Esophagus muscularis mucosa (tissue), 4 donors: ENCODE measurements around the gene RUVBL2. TPM values are rescaled to one million over a fixed set of nuclear protein-coding genes. Genes with fewer than 3 reads are reported as not detected.

ENCODE experiments used
- DNase-seq: peaks from one replicate; pipeline ENCODE4 v3.0.0-alpha.2; 2017; ENCODE audit errors: extremely low spot score
- H3K27ac ChIP-seq, 4 donors: fragments of 200-600 bp; sonication (generic); replicated peaks in 1 of 4; 1 replicate in 3 of 4; 2 replicates in 1 of 4; pipeline ENCODE4 v1.5.1; 2016 to 2019; ENCODE audit warnings: mild to moderate bottlenecking in 1 of 4
- H3K27me3 ChIP-seq, 4 donors: fragments of 200-600 bp; sonication (generic); one replicate each; pipeline versions ENCODE4 v1.5.1 to v1.6.0; 2016 to 2019
- H3K36me3 ChIP-seq, 4 donors: fragments of 200-600 bp; sonication (generic); one replicate each; pipeline ENCODE4 v1.5.1; 2016 to 2019
- H3K4me1 ChIP-seq, 4 donors: fragments of 200-600 bp; sonication (generic); one replicate each; pipeline ENCODE4 v1.5.1; 2016 to 2019
- H3K4me3 ChIP-seq, 4 donors: fragments of 200-600 bp; sonication (generic); 1 replicate in 2 of 4; 2 replicates in 2 of 4; pipeline ENCODE4 v1.5.1; 2016 to 2019; ENCODE audit warnings: mild to moderate bottlenecking in 4 of 4, moderate library complexity in 1 of 4
- H3K9me3 ChIP-seq, 4 donors: fragments of 200-600 bp; sonication (generic); 1 replicate in 3 of 4; 2 replicates in 1 of 4; pipeline ENCODE4 v1.5.1; 2016 to 2019
- EP300 ChIP-seq: sonication (generic); formaldehyde crosslinking; IDR thresholded peaks from one replicate; pipeline ENCODE4 v1.6.1; 2017; ENCODE audit warnings: antibody characterized with exemption
- POLR2A ChIP-seq: fragments of 450-650 bp; IDR thresholded peaks from one replicate; pipeline ENCODE4 v1.6.1; 2017; ENCODE audit warnings: antibody characterized with exemption, moderate library complexity, mild to moderate bottlenecking, low read depth
- POLR2AphosphoS5 ChIP-seq, 2 donors: sonication (generic); formaldehyde crosslinking; IDR thresholded peaks; one replicate each; pipeline ENCODE4 v1.6.1; 2017; ENCODE audit warnings: antibody characterized with exemption in 2 of 2
- WGBS: methylation state at CpG from one replicate; pipeline ENCODE4 v1.1.5; 2018; 5-methylcytosine and 5-hydroxymethylcytosine counted together
- intact Hi-C: fragments of 100-400 bp; cut with DNase I; formaldehyde crosslinking; loops from one replicate; pipeline ENCODE4 v1.15.1; 2023
- total RNA-seq, 4 donors: library from RNA; depleted of rRNA; stranded (reverse); fragments of >200 nt; gene quantifications; one replicate each; pipeline versions ENCODE4 v1.1.0 to v1.2.1, GENCODE V29; 2016
- TF ChIP-seq, protein P1 (sequence below), 3 experiments: fragments of 200-600 bp in 2 of 3; fragments of 450-650 bp in 1 of 3; sonication (generic) in 2 of 3; IDR thresholded peaks; one replicate each; pipeline ENCODE4 v1.5.1; 2017 to 2019; ENCODE audit warnings: antibody characterized with exemption in 3 of 3, mild to moderate bottlenecking in 2 of 3, moderate library complexity in 1 of 3

Gene RUVBL2
- total RNA-seq = 100 to 1,000 TPM in 2 of 4 donors, 10 to 100 TPM in 2; 72.7 to 113 (median 97.6) TPM

DNA sequence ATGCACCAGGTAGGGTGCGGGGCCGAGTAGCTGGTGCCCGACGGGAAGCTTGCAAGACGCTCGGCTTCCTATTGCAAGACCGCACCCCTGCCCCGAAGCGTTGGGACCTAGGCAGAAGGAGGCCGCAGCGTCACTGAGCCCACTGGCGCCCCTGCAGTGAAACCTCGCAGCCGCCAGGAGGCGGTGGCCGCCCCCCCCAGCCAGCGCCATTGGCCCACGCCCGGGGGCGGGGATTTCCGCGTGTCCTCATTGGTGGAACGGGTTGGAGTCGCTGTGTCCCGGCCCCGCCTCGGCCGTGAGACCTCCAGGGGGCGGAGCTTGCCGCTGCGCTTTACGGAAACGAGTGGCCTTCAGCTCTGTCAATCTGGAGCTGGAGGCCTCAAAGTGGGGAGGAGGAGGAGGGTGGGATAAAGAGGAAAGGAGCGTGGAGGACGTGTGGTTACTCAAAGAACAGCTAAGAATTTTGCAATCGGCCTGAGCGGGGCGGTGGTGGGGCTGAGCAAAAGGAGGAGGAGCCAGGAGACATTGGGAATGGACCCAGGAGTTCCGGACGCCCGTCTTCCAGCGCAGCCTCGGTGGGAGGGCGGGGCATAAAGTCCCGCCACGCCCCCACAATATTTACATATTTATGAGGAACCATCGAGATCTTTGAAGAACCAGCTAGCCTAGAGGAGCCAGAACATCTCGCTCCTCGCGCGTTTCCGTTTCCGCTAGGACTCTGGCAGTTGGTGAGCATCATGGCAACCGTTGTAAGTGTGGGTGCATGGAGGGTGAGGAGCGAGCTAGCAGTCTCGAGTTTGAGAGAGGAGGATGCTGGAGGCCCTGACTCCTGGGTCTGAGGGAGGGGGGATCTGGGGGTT, at the start of gene RUVBL2, which contains the start of gene GYS1:
TSS of gene RUVBL2 (plus strand) at position 713 of the 860 bp plus-strand sequence. CDS start at position 738, 25 bp downstream.
TSS of gene GYS1 (minus strand) at position 135 of the 860 bp plus-strand sequence. CDS start 197 bp downstream, outside the sequence.
- Histone ChIP-seq H3K9me3 (no peaks in the 10 kb centered on the region), H3K4me1 (peaks cover 36 to 54% (median 48%) of the 10 kb centered on the region in 4 donors), H3K27ac (peak within 1 kb of the TSS; percentile 93 to 96 (median 94)), H3K27me3 (no peaks in the 10 kb centered on the region), H3K4me3 (peak within 1 kb of the TSS; percentile 65 to 82 (median 78)), H3K36me3 (peaks cover 8 to 23% (median 13%) of the 10 kb centered on the region in 4 donors)
- DNase-seq = peak; percentile 100
- WGBS = under 1% methylated on average over 32 of the region's 56 CpGs
- TF ChIP-seq EP300 (no peak), POLR2A (peak; percentile 95), POLR2AphosphoS5 (IDR thresholded peaks at IDR 0.05) (peak; percentile 99)
- TF ChIP-seq, protein P1, sequence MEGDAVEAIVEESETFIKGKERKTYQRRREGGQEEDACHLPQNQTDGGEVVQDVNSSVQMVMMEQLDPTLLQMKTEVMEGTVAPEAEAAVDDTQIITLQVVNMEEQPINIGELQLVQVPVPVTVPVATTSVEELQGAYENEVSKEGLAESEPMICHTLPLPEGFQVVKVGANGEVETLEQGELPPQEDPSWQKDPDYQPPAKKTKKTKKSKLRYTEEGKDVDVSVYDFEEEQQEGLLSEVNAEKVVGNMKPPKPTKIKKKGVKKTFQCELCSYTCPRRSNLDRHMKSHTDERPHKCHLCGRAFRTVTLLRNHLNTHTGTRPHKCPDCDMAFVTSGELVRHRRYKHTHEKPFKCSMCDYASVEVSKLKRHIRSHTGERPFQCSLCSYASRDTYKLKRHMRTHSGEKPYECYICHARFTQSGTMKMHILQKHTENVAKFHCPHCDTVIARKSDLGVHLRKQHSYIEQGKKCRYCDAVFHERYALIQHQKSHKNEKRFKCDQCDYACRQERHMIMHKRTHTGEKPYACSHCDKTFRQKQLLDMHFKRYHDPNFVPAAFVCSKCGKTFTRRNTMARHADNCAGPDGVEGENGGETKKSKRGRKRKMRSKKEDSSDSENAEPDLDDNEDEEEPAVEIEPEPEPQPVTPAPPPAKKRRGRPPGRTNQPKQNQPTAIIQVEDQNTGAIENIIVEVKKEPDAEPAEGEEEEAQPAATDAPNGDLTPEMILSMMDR (IDR thresholded peaks at IDR 0.05) = peak; percentile 86 to 99 (median 98)
- intact Hi-C loops = no loop called here

DNA sequence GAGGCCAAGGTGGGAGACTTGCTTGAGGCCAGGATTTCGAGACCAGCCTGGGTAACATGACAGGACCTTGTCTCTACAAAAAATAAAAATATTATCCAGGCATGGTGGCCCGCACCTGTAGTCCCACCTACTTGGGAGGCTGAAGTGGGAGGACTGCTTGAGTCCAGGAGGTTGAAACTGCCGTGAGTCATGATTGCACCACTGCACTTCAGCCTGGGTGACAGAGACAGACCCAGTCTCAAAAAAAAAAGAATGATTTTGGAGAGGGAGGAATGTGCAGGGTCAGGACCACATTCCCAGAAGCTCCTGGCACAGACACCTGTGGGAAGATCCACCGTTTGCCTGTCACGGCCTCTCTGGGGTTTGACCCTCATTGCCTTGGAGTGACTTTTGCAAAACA, 48.3 kb upstream of the RUVBL2 start:
- peaks cover 0 to 9% (median 6%) of the 10 kb centered on the region in 4 donors for H3K9me3 ChIP-seq
- WGBS = 84% methylated on average over 5 of the region's 5 CpGs
- no peak overlapping the region for H3K27ac ChIP-seq
- no peaks in the 10 kb centered on the region for H3K36me3 ChIP-seq
- H3K4me3 ChIP-seq = no peak overlapping the region
- no peaks in the 10 kb centered on the region for H3K27me3 ChIP-seq
- DNase-seq = no peak
- H3K4me1 ChIP-seq = no peaks in the 10 kb centered on the region
- TF ChIP-seq, protein P1 (IDR thresholded peaks at IDR 0.05) = no peak
- no peak for TF ChIP-seq POLR2AphosphoS5 (IDR thresholded peaks at IDR 0.05)
- TF ChIP-seq EP300 = no peak
- no peak for TF ChIP-seq POLR2A
- intact Hi-C loops = no loop called here

DNA sequence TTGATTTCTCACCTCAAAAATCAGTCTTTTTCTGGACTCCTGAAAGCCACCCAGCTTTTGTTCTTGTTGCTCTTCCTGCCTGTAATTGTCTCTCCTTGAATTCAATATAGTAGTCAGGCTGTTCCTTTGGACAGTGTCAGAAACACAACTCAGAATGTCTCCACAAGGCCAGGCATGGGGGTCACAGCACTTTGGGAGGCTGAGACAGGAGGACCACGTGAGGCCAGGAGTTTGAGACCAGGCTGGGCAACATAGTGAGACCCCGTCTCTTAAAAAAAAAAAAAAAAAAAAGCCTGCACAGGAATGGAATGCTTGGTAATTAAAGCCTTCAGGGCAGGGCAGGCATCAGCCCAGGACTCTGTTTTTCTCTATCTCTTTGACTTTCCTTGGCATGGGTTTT, 47.9 kb upstream of the RUVBL2 start:
- 80% methylated on average over 2 of the region's 2 CpGs for WGBS
- no peak overlapping the region for H3K4me3 ChIP-seq
- H3K4me1 ChIP-seq = no peaks in the 10 kb centered on the region
- no peaks in the 10 kb centered on the region for H3K36me3 ChIP-seq
- H3K9me3 ChIP-seq = peaks cover 0 to 5% (median 4%) of the 10 kb centered on the region in 4 donors
- TF ChIP-seq POLR2AphosphoS5 (IDR thresholded peaks at IDR 0.05) (no peak), EP300 (no peak), POLR2A (no peak)
- TF ChIP-seq, protein P1 (IDR thresholded peaks at IDR 0.05) = no peak
- intact Hi-C loops = no loop called here
- DNase-seq = no peak
- H3K27me3 ChIP-seq = no peaks in the 10 kb centered on the region
- no peak overlapping the region for H3K27ac ChIP-seq

DNA sequence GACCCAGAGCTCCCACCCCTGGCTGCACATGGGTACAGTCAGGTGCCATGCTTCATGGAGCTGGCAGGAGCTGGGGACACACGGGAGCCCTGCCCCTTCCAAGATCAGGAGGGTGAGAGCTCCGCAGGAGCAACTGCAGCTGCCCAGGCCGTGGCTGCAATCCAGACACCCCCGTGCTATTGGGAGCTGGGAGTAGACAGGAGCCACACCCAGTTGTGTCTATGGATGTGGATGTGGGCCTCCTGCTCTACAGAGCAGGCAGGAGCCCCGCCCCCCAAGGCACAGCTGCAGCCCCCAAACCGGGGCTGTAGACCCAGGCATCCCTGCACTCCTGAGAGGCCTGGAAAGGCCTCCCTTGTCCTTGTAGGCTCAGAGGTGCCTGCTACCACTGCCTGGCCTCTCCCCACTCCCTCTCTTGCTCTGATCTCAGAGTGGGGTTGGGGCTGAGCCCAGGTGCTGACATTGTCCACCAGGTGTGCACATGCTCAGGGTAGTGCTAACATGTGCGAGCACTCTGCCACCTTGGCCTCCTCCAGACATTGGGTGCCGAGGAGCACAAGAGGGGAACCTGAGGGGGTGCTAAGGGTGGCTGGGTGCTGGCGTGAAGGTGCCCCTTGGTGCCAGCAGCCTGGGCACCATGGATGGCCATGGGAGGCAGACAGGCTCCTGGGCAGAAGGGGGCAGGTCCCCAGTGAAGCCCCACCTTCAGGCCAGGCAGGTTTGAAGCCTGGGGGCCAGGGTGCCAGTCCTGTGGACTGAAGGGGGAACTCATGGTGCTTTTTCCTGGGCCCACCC, 47.0 kb upstream of the RUVBL2 start:
- Histone ChIP-seq H3K27ac (no peak overlapping the region), H3K9me3 (no peaks in the 10 kb centered on the region), H3K4me3 (no peak overlapping the region), H3K4me1 (no peaks in the 10 kb centered on the region), H3K27me3 (no peaks in the 10 kb centered on the region), H3K36me3 (no peaks in the 10 kb centered on the region)
- intact Hi-C loops = no loop called here
- TF ChIP-seq POLR2AphosphoS5 (IDR thresholded peaks at IDR 0.05) (no peak), EP300 (no peak), POLR2A (no peak)
- TF ChIP-seq, protein P1 (IDR thresholded peaks at IDR 0.05) = no peak
- DNase-seq = no peak
- no CpG with 5 or more reads among the region's 9 CpGs for WGBS
